Psoas muscle (tissue), 8 donors: ENCODE measurements around the gene CISD1. TPM values are rescaled to one million over a fixed set of nuclear protein-coding genes. Genes with fewer than 3 reads are reported as not detected.

Source experiments
- ATAC-seq, 4 donors: fragments of 200-7000 bp; cut with Tn5 transposase; one replicate each; pipeline ENCODE4 v1.9.1; 2020; ENCODE audit warnings: moderate library complexity in 3 of 4, mild to moderate bottlenecking in 2 of 4
- DNase-seq, 2 donors: peaks; one replicate each; pipeline ENCODE4 v3.0.0-alpha.2; 2020
- H3K27ac ChIP-seq: fragments of 200-600 bp; one replicate; pipeline ENCODE4 v1.8.0; 2022
- H3K27me3 ChIP-seq, 3 donors: fragments of 200-600 bp in 1 of 3; one replicate each; pipeline versions ENCODE4 v1.6.1 to v1.8.0; 2013 to 2022; ENCODE audit warnings: low read length in 2 of 3, mild to moderate bottlenecking in 2 of 3, moderate library complexity in 1 of 3; ENCODE audit not compliant: insufficient read depth in 3 of 3
- H3K36me3 ChIP-seq, 2 donors: fragments of 200-600 bp in 1 of 2; one replicate each; pipeline versions ENCODE4 v1.6.1 to v1.8.0; 2013 to 2022; ENCODE audit warnings: low read depth in 1 of 2, mild to moderate bottlenecking in 1 of 2, moderate library complexity in 1 of 2; ENCODE audit not compliant: insufficient read depth in 1 of 2
- H3K4me1 ChIP-seq: fragments of 200-600 bp; one replicate; pipeline ENCODE4 v1.8.0; 2022
- H3K4me3 ChIP-seq: fragments of 200-600 bp; one replicate; pipeline ENCODE4 v1.8.0; 2022; ENCODE audit warnings: mild to moderate bottlenecking
- H3K9me3 ChIP-seq: fragments of 200-600 bp; one replicate; pipeline ENCODE4 v1.8.0; 2022
- CTCF ChIP-seq: fragments of 200-600 bp; IDR thresholded peaks from one replicate; pipeline ENCODE4 v1.8.0; 2022; ENCODE audit warnings: antibody characterized with exemption
- WGBS, 3 donors: extraction: QIAGEN DNeasy Blood & Tissue Kit; methylation state at CpG; one replicate each; pipeline versions ENCODE4 v1.1.6 to v1.1.7; 2013; 5-methylcytosine and 5-hydroxymethylcytosine counted together
- intact Hi-C, 2 donors: fragments of 100-400 bp; cut with DNase I; formaldehyde crosslinking; loops; one replicate each; pipeline versions ENCODE4 v1.11.0 to v1.14.2; 2022
- polyA plus RNA-seq, 3 donors: library from polyadenylated mRNA; stranded (reverse); fragments of 200-250 nt; gene quantifications; one replicate each; pipeline ENCODE4 v1.2.3, GENCODE V29; 2013
- total RNA-seq, 4 donors: library from RNA; stranded (reverse); fragmentation: NEBNext Ultra II Directional in 2 of 4; extraction: Animal tissue kit (Norgen Biotek cat#: 25700) in 2 of 4; gene quantifications; one replicate each; pipeline versions ENCODE4 v1.2.1 to v1.2.4, GENCODE V29; 2021 to 2023
- donor health status: healthy with polysubstance abuse.
- donor health status: DM: no; HTN: no; CAD: no; lungs with moderate emphysema.
- donor health status: Bipolar disorder and iron deficiency.
- donor health status: healthy.
- donor health status: DM: yes; HTN: yes; CAD: no.
- donor health status: DM: no; HTN: no; CAD: no.
- donor health status: DM: no; HTN: no; CAD: no.
- donor health status: DM: yes; HTN: yes; CAD: no.

CISD1 gene
- total and polyA plus RNA-seq, 7 donors, result 64.5 to 134 (median 95.3) TPM

DNA sequence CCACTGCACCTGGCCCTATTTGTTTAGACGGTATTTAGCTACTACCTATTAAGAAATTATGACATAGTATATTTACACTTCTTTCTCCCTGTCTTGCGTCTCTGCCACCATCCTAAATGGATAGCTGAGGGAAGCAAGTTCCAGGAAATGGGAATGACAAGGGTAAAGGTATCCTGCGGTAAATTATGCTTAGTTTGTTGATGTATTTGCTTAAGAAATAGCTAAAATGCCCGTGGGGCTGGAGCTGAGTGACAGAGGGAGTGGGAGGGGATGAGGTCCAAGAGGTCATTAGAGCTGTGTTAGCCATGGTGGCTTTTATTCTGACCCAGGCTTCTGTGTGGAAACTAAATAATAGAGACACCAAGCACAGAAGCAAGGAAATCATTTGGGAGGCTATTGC is 36.9 kb downstream of the CISD1 start:
- peaks cover 0 to 3% (median 0%) of the 10 kb centered on the region in 3 donors for H3K27me3 ChIP-seq
- 44 to 60% (median 56%) methylated on average over 4 of the region's 4 CpGs for WGBS, 3 donors
- no peak for TF ChIP-seq CTCF
- H3K4me1 ChIP-seq, result no peaks in the 10 kb centered on the region
- no peak overlapping the region for H3K4me3 ChIP-seq
- ATAC-seq (no peak), DNase-seq (no peak)
- H3K36me3 ChIP-seq, result no peaks in the 10 kb centered on the region
- intact Hi-C loops, result no loop called here
- no peak overlapping the region for H3K27ac ChIP-seq
- H3K9me3 ChIP-seq, result no peaks in the 10 kb centered on the region

GRCh38 chr10:58307676-58308075 is 38.7 kb downstream of the CISD1 start:
- DNase-seq (no peak), ATAC-seq (no peak)
- Histone ChIP-seq H3K36me3 (no peaks in the 10 kb centered on the region), H3K27ac (no peak overlapping the region), H3K27me3 (peaks cover 0 to 3% (median 0%) of the 10 kb centered on the region in 3 donors), H3K9me3 (no peaks in the 10 kb centered on the region), H3K4me3 (no peak overlapping the region), H3K4me1 (no peaks in the 10 kb centered on the region)
- no peak for TF ChIP-seq CTCF
- intact Hi-C loops, result no loop called here
- WGBS, 3 donors, result 95 to 96% (median 95%) methylated on average over 3 of the region's 3 CpGs

DNA sequence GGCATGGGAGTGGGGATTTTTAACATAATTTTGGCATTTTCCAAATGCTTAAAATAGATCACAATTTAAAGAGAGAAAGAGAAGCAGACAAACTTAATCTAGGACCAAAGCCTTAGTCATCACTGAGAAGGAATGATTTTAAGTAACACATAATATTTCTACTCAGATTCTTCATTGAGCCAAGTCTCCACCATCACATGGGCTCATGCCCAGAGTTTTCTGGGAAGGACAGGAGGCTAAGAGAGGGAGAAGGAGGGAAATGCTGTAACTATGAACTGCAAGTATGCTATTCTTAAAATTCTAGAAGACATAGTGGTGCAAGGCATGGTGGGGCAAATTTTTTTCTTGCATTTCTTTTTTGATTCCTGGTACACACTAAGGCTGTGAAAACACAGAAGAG is 42.1 kb downstream of the CISD1 start:
- intact Hi-C loops, result no loop called here
- TF ChIP-seq CTCF, result no peak
- no peaks in the 10 kb centered on the region for H3K9me3 ChIP-seq

GRCh38 chr10:58316874-58317273 is 47.9 kb downstream of the CISD1 start:
- no peaks in the 10 kb centered on the region for H3K27me3 ChIP-seq
- no peaks in the 10 kb centered on the region for H3K9me3 ChIP-seq
- ATAC-seq, result no peak
- H3K4me1 ChIP-seq, result no peaks in the 10 kb centered on the region
- intact Hi-C loops, result no loop called here
- no peak overlapping the region for H3K4me3 ChIP-seq
- H3K27ac ChIP-seq, result no peak overlapping the region
- TF ChIP-seq CTCF, result no peak
- no peak for DNase-seq
- no peaks in the 10 kb centered on the region for H3K36me3 ChIP-seq

More for the DNA sequence above, 42.1 kb downstream of the CISD1 start:
- no peak for DNase-seq
- ATAC-seq, result no peak
- no peak overlapping the region for H3K27ac ChIP-seq
- no peak overlapping the region for H3K4me3 ChIP-seq
- no peaks in the 10 kb centered on the region for H3K4me1 ChIP-seq
- H3K36me3 ChIP-seq, result no peaks in the 10 kb centered on the region
- H3K27me3 ChIP-seq, result no peaks in the 10 kb centered on the region

DNA sequence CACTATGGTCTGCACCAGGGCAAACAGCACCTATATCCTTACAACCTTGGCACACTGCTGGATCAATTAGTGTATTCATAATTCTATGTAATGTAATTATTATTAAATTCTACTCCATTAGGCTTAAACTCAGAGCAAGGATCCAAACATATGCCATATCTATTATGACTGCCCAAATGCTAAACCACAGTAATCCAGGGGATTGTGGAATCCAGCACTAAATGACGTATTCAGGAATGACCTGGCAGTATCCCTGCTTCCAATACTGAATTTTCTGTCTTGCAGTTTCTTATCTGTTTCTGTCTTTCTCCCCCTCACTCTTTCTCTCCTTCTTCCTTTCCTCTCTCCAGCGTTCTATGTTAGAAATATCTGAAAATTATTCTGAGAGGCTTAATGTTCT is 49.4 kb downstream of the CISD1 start:
- no peaks in the 10 kb centered on the region for H3K9me3 ChIP-seq
- no peak for TF ChIP-seq CTCF
- 50 to 61% (median 55%) methylated on average over 2 of the region's 2 CpGs for WGBS, 3 donors
- no peaks in the 10 kb centered on the region for H3K36me3 ChIP-seq
- peaks cover 10% of the 10 kb centered on the region for H3K4me1 ChIP-seq
- intact Hi-C loops, result no loop called here
- ATAC-seq (no peak), DNase-seq (no peak)
- H3K27ac ChIP-seq, result no peak overlapping the region
- H3K27me3 ChIP-seq, result no peaks in the 10 kb centered on the region
- no peak overlapping the region for H3K4me3 ChIP-seq
